Inflammatory macrophage treated with lipopolysaccharide for 4 hours (primary cell): ENCODE data around the gene MORF4L2.
"Not testable (repeated sequence)": the region's sequence is repeated elsewhere in the genome, so short reads cannot be mapped to it uniquely, and the experiment has no call there.

Source experiments
- DNase-seq: peaks from one replicate; pipeline ENCODE4 v3.0.0-alpha.2; 2020

MORF4L2 gene

GRCh38 chrX:103678199-103678993 is 8.1 kb downstream of the MORF4L2 start:
- DNase-seq, result no peak

GRCh38 chrX:103674531-103675454 is 11.7 kb downstream of the MORF4L2 start:
- DNase-seq, result no peak

GRCh38 chrX:103669745-103670144 is 16.8 kb downstream of the MORF4L2 start:
- no peak for DNase-seq

GRCh38 chrX:103666202-103667107 is 20.0 kb downstream of the MORF4L2 start:
- DNase-seq, result no peak

GRCh38 chrX:103663981-103664762 is 22.3 kb downstream of the MORF4L2 start:
- DNase-seq, result no peak

- DNase-seq, result not testable (repeated sequence)
These were observed 27.0 kb downstream of the MORF4L2 start for GRCh38 chrX:103659460-103659859.

GRCh38 chrX:103658681-103659433 is 27.6 kb downstream of the MORF4L2 start:
- DNase-seq, result no peak

GRCh38 chrX:103657066-103657465 is 29.4 kb downstream of the MORF4L2 start:
- not testable (repeated sequence) for DNase-seq

GRCh38 chrX:103656617-103657016 is 29.9 kb downstream of the MORF4L2 start:
- DNase-seq, result no peak

- not testable (repeated sequence) for DNase-seq
These were observed 31.1 kb downstream of the MORF4L2 start for GRCh38 chrX:103655230-103656000.

GRCh38 chrX:103651151-103651773 is 35.2 kb downstream of the MORF4L2 start:
- no peak for DNase-seq

- DNase-seq, result no peak
These were observed 38.9 kb downstream of the MORF4L2 start for GRCh38 chrX:103647630-103648029.

- DNase-seq, result no peak
These were observed 42.4 kb downstream of the MORF4L2 start for GRCh38 chrX:103644125-103644524.

- no peak for DNase-seq
These were observed 45.9 kb downstream of the MORF4L2 start for GRCh38 chrX:103640401-103641155.

- not testable (repeated sequence) for DNase-seq
These were observed 47.8 kb downstream of the MORF4L2 start for GRCh38 chrX:103638479-103639346.

- DNase-seq, result no peak
These were observed 48.7 kb downstream of the MORF4L2 start for GRCh38 chrX:103637604-103638338.

GRCh38 chrX:103635436-103635835 is 51.1 kb downstream of the MORF4L2 start:
- DNase-seq, result no peak
